ENCODE data around the gene HMGCL. TPM values are rescaled to one million over a fixed set of nuclear protein-coding genes. Genes with fewer than 3 reads are reported as not detected.
"Not testable (repeated sequence)": the region's sequence is repeated elsewhere in the genome, so short reads cannot be mapped to it uniquely, and the experiment has no call there.

HMGCL gene
- total RNA-seq, 6 donors from 2014 or later: 27.5 to 53.3 (median 36.5) TPM

DNA sequence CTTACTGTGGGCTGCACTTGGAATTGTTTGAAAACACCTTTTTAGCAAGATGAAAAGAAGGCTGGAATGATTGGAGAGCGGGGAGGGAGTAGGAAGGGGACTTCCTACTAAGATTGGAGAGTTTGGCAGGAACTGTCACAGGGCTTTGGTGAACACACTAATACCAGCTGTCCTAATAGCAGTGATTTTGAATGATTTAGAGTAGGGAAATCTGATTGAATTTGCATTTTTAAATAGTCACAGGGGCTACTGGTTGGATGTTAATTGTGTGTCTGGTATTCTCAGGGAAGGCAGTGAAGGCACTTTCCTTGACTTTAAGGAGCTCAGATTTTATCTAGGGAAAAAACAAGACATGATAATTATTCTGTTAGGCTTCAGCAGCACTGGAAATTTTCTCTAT is 2.5 kb upstream of the HMGCL start:
- TF ChIP-seq POLR2AphosphoS5 (IDR thresholded peaks at IDR 0.05): no peak
- no peak for TF ChIP-seq EP300 (IDR thresholded peaks at IDR 0.05)
- TF ChIP-seq POLR2A (IDR thresholded peaks at IDR 0.05): no peak
- TF ChIP-seq, protein P1, sequence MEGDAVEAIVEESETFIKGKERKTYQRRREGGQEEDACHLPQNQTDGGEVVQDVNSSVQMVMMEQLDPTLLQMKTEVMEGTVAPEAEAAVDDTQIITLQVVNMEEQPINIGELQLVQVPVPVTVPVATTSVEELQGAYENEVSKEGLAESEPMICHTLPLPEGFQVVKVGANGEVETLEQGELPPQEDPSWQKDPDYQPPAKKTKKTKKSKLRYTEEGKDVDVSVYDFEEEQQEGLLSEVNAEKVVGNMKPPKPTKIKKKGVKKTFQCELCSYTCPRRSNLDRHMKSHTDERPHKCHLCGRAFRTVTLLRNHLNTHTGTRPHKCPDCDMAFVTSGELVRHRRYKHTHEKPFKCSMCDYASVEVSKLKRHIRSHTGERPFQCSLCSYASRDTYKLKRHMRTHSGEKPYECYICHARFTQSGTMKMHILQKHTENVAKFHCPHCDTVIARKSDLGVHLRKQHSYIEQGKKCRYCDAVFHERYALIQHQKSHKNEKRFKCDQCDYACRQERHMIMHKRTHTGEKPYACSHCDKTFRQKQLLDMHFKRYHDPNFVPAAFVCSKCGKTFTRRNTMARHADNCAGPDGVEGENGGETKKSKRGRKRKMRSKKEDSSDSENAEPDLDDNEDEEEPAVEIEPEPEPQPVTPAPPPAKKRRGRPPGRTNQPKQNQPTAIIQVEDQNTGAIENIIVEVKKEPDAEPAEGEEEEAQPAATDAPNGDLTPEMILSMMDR (IDR thresholded peaks at IDR 0.05): no peak
- H3K27me3 ChIP-seq: no peaks in the 10 kb centered on the region
- no peak overlapping the region for H3K4me3 ChIP-seq
- ATAC-seq (ENCODE audit: low FRiP score in 2 of 2) (no peak), DNase-seq (no peak)
- WGBS, 2 donors: 77 to 90% methylated on average over 1 of the region's 1 CpG
- no peaks in the 10 kb centered on the region for H3K36me3 ChIP-seq
- H3K27ac ChIP-seq: no peak overlapping the region
- H3K9me3 ChIP-seq: no peaks in the 10 kb centered on the region
- H3K4me1 ChIP-seq: peaks cover 7 to 13% (median 9%) of the 10 kb centered on the region in 4 donors

DNA sequence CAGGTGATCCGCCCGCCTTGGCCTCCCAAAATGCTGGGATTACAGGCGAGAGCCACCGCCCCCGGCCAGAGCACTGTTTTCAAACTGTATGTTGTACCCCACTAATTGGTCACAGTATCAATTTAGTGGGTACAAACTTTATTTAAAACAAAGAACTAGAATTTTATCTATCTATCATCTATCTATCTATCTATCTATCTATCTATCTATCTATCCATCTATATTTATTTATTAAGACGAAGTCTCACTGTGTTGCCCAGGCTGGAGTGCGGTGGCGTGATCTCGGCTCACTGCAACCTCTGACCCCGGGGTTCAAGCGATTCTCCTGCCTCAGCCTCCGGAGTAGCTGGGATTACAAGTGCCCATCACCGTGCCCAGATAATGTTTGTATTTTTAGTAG is 1.4 kb upstream of the HMGCL start:
- H3K27me3 ChIP-seq; H3K9me3 ChIP-seq; DNase-seq; H3K36me3 ChIP-seq; H3K27ac ChIP-seq; H3K4me3 ChIP-seq; ATAC-seq (ENCODE audit: low FRiP score in 2 of 2): not testable (repeated sequence)
- WGBS, 2 donors: 96% methylated on average over 13 of the region's 13 CpGs
- peaks cover 7 to 13% (median 9%) of the 10 kb centered on the region in 4 donors for H3K4me1 ChIP-seq

DNA sequence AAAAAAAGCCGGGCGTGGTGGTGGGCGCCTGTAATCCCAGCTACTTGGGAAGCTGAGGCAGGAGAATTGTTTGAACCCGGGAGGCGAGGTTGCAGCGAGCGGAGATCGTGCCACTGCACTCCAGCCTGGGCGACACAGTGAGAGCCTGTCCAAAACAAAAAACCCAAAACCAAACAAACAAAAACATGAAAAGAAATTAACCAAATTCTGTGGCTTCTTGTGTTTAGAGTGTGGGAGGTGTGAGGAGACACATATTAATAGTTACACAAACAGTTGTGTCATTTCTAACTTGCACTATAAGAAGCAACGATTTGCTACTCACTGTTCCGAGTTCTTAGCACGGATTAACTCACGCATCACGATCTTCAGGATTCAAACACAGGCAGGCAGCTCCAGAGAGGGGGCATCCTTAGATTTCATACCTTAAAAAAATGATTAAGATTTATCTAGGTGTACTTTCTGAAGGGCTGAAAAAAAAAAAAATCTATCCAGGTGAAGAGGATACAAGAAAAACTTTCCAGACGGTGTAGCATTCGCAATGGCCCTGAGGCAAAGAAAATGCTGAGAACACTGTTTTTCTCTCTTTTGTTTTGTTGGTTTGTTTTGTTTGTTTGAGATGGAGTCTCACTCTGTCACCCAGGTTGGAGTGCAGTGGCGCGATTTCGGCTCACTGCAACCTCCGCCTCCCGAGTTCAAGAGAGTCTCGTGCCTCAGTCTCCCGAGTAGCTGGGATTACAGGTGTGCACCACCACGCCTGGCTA is 713 bp upstream of the HMGCL start:
- no peak for ATAC-seq (ENCODE audit: low FRiP score in 2 of 2)

DNA sequence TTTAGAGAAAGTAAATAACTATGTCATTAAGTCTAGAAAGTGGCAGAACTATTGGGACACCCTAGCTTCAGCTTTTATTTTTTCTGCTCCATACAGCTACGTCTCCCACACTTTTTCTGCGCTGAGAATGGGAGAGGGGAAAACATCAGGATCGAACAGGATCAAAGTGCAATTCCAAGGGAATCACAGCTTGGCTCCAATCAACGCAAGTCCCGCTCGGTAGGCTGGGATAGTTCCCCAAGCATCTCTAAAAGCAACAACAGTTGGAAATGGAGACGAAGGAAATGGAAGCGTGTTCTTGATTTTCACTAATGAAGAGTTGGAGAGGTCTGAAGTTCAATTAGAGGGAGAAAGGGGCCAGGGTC is 536 bp downstream of the HMGCL start:
- Histone ChIP-seq H3K36me3 (peaks cover 0 to 3% (median 0%) of the 10 kb centered on the region in 4 donors), H3K27ac (peak overlapping the region; percentile 91 to 98 (median 94)), H3K4me3 (peak overlapping the region; percentile 72 to 96 (median 82)), H3K9me3 (no peaks in the 10 kb centered on the region), H3K4me1 (peaks cover 7 to 13% (median 9%) of the 10 kb centered on the region in 4 donors), H3K27me3 (no peaks in the 10 kb centered on the region)
- 4 to 9% methylated on average over 8 of the region's 8 CpGs for WGBS, 2 donors
- DNase-seq (no peak), ATAC-seq (ENCODE audit: low FRiP score in 2 of 2) (peak in 1 of 2 donors; percentile 15)
- TF ChIP-seq, protein P1 (IDR thresholded peaks at IDR 0.05): no peak
- no peak for TF ChIP-seq POLR2A (IDR thresholded peaks at IDR 0.05)

More for the DNA sequence above, 713 bp upstream of the HMGCL start:
- no peaks in the 10 kb centered on the region for H3K36me3 ChIP-seq
- TF ChIP-seq EP300 (IDR thresholded peaks at IDR 0.05) (no peak), POLR2AphosphoS5 (IDR thresholded peaks at IDR 0.05) (no peak), POLR2A (IDR thresholded peaks at IDR 0.05) (no peak)
- TF ChIP-seq, protein P1 (IDR thresholded peaks at IDR 0.05): no peak
- WGBS, 2 donors: 59 to 68% methylated on average over 24 of the region's 24 CpGs
- peak in 1 of 2 donors; percentile 8 for DNase-seq
- H3K27me3 ChIP-seq: no peaks in the 10 kb centered on the region
- H3K27ac ChIP-seq: peak overlapping the region; percentile 91 to 98 (median 94)
- H3K4me1 ChIP-seq: peaks cover 7 to 13% (median 9%) of the 10 kb centered on the region in 4 donors
- H3K9me3 ChIP-seq: no peaks in the 10 kb centered on the region
- H3K4me3 ChIP-seq: peak overlapping the region in 3 of 4 donors; percentile 72 to 85 (median 79)

DNA sequence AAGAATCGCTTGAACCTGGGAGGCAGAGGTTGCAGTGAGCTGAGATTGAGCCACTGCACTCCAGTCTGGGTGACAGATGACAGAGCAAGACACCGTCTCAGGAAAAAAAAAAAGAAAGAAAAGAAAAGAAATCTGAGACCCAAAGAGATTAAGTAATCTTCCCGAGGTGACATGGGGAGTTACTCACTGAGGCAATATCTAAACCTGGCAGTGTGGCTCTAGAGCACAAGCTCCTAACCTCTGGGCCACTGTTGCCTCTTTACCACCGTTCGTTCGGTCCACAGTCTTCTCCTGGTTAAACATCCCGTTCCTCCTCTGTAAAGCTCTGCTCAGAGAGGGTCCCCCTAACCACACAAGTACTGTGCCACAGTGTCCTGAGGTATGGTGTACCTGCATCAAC is 1.5 kb downstream of the HMGCL start:
- no peaks in the 10 kb centered on the region for H3K9me3 ChIP-seq
- TF ChIP-seq EP300 (IDR thresholded peaks at IDR 0.05): no peak
- no peak for TF ChIP-seq POLR2A (IDR thresholded peaks at IDR 0.05)
- TF ChIP-seq, protein P1 (IDR thresholded peaks at IDR 0.05): no peak
- no peak for TF ChIP-seq POLR2AphosphoS5 (IDR thresholded peaks at IDR 0.05)
- DNase-seq: no peak
- no peak overlapping the region for H3K27ac ChIP-seq
- H3K4me3 ChIP-seq: no peak overlapping the region
- H3K27me3 ChIP-seq: no peaks in the 10 kb centered on the region
- no peak for ATAC-seq (ENCODE audit: low FRiP score in 2 of 2)
- H3K36me3 ChIP-seq: peaks cover 0 to 9% (median 4%) of the 10 kb centered on the region in 4 donors
- 81 to 83% methylated on average over 7 of the region's 7 CpGs for WGBS, 2 donors
- peaks cover 7 to 13% (median 9%) of the 10 kb centered on the region in 4 donors for H3K4me1 ChIP-seq
